Endometrial microvascular endothelial cells (primary cell): ENCODE measurements around the gene ISL1. TPM values are rescaled to one million over a fixed set of nuclear protein-coding genes. Genes with fewer than 3 reads are reported as not detected.

Experiments
- in situ Hi-C: cut with HindIII; loops from 2 replicates; pipeline ENCODE4 v1.10.0; 2017; ENCODE audit warnings: low sequenced_read_pairs, low pct_unique_long_range_greater_than_20kb; ENCODE audit errors: inconsistent ontology term
- total RNA-seq: library from RNA; depleted of rRNA; stranded (reverse); fragments of >200 nt; gene quantifications from one replicate; pipeline ENCODE4 v1.2.3, GENCODE V29; 2015; ENCODE audit errors: inconsistent ontology term

The ISL1 gene
- total RNA-seq, 1 donor from 2014 or later, result 2.9 TPM

DNA sequence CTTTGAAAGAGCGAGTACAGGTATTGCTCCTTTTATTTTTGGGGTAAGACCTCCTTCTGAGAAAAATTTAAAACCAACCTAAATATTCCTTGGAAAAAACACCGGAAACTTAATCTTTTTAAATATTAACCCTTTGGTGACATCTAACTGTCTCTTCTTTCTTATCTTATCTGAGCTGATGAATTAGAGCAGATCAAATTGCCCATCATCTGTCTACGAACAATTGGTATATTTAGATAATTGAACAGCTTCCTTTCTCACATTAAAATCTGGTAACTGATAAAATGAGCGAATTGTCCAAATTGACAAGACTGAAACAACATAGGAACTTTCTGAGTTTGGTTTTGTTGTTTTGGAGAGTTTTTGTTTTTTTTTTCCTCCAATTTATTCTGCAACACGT is 2.0 kb downstream of the ISL1 start:
- in situ Hi-C loops, result no loop called here

DNA sequence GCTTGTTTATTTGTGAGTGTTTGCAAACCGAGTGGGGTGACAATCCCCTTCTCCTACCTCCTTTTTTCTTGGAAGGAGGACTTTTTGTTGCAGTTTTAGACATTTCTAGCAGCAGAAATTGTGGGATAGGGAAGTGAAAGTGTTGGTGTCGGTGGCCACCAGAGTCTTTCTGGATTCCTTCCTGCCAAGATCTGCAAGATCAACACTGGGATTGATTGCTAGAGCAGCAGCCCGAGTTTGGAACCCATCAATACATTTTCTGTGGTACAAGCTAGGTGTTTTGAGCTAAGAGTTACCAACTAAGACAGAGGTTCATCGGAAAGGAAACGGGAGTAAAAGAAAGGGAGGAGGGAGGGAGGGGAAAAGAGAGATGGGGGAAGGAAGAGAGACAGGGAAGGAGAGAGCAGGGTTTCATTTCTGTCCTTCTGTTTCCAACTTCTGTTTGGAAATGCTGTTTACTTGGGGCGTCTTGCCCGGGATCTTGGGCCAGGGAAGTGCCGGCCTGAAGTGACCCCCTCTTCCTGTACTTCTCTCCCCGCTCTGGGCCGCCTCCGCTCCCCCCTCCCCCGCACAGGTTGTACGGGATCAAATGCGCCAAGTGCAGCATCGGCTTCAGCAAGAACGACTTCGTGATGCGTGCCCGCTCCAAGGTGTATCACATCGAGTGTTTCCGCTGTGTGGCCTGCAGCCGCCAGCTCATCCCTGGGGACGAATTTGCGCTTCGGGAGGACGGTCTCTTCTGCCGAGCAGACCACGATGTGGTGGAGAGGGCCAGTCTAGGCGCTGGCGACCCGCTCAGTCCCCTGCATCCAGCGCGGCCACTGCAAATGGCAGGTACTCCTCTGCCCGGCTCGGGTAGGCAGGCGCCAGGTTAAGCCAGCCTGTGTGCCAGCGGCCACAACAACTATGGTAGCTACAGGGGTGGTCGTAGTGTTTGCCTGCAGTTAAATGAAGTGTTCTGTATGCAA is 4.0 kb downstream of the ISL1 start:
- in situ Hi-C loops, result no loop called here

DNA sequence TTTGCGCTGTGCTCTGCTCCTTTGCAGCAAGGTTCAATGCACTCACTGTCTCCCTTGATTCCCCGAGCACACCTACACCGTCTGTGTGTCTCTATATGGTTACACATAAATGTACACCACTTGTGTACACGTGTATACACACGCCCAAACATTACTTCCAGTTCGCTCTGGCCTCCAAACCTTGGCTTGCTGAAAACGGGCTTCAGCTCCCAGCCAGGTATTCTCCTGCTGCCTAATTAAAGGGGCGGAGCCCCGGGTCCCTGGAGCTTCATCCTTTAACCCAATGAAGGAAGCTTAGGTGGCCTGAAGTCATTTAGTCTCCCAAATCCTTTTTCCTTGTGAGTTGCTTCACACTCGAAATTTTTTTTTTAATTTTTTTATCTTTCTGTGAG is 4.6 kb downstream of the ISL1 start:
- in situ Hi-C loops, result no loop called here

DNA sequence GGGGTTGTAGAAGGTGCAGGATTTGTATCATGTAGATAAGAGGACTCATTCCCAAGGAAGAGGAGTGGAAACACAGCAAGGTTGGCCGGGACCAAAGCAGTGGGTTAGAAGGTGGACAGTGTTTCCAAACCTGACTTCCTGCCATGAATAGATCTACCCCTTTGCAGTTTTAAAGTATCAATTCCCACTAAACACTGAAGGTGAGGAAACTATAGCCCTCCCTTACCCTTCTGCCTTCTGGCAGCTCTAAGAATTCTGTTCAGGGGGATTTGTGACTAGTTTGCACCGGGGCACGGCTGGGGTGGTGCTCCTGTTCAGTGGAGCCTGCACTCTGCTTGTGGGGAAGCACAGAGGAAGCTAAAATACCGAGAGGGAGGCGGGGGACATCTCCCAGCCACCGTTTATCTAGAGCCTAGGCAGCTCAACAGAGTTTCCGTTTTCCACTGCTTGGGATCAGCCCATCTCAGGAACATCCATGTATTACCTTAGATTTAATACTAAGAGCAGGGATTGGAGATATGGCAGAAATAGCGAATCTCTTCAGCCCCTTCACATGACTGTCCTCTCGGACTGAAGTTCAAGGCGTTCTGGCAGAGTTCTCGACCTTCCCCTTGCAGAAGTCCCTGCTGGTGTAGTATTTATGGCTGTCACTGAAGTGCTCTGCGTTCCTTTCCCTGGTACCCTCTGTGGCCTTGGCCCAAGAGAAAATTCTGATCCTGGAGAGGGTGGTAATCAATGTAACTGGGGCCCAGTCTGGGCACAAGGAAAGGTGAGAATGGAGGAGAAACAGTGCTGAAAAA is 5.4 kb downstream of the ISL1 start:
- in situ Hi-C loops, result no loop called here

DNA sequence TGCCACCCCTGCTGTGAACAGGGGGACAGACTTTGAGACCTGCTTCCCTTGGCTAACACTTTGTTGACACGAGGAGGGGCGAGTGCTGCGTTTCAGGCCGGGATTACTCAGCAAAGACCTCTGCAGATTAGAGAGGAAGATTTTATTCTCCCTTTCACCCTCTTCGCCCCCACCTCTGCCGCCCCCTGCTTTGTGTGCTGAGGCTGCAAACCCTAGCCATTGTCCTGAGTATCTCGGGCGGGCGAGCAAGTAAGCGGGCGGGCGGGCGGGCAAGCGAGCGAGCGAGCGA is 6.0 kb downstream of the ISL1 start:
- in situ Hi-C loops, result no loop called here

DNA sequence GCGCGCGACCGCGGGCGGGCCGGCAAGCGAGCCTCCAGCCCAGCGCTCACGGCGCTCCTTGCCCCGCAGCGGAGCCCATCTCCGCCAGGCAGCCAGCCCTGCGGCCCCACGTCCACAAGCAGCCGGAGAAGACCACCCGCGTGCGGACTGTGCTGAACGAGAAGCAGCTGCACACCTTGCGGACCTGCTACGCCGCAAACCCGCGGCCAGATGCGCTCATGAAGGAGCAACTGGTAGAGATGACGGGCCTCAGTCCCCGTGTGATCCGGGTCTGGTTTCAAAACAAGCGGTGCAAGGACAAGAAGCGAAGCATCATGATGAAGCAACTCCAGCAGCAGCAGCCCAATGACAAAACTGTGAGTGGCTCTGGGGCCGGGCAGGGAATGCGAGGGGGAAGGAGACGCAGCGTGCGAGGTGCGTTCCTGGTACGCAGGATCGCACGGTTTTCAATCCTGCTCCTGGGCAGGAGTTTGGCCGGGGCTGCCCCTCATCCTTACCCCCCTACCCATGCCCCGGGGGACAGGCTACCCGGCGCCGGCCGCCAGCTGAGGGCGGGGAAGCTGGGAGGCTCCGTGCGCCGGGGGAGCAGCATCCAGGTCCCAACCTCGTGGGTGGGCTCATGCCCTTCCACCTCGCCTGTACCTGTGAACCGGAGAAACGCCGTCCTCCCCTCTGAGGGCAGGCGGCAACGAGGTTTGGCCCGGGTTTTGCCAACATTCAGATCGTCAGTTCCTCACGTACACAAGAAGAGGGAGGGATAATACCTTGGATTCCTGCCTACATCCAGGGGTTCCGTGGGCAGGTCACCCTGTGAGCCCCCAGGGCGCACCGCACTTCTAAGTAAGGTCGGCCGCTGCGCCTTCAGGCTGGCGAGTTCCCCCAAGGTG is 6.6 kb downstream of the ISL1 start:
- in situ Hi-C loops, result no loop called here

DNA sequence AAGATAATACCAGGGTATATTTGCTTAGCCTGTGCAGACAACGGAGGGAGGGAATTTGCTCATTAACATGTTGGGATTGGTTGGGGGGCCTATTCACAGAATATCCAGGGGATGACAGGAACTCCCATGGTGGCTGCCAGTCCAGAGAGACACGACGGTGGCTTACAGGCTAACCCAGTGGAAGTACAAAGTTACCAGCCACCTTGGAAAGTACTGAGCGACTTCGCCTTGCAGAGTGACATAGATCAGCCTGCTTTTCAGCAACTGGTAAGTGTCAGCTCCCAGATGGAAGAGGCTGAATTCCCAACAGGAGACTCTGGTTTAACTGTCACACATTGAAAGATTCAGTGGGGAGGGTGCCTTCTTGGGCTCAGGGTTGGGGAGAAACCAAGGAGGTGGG is 7.9 kb downstream of the ISL1 start:
- in situ Hi-C loops, result no loop called here

DNA sequence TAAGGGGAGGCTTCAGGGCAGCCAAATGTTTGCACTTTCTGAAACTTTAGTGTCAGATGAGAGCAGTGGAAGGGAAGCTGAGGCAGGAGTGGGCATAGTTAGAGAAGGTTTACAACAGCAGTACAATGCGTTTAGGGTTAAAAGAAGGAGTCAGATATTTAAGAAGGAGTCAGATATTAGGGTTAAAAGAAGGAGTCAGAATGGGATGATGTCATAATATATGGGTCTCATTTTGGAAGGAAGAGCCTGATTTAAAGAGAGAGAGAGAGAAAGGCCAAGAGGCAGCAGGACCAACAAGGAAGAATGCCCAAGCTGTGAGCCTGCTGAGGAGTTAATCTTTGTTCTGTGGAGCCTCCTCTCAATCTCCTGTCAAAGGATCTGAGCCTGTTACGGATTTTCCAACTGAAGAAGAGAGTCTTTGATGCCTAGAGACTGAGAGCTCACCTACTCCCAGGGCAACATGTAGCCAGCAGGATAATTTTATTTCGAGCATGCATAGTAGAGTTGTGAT is 9.5 kb downstream of the ISL1 start:
- in situ Hi-C loops, result no loop called here

DNA sequence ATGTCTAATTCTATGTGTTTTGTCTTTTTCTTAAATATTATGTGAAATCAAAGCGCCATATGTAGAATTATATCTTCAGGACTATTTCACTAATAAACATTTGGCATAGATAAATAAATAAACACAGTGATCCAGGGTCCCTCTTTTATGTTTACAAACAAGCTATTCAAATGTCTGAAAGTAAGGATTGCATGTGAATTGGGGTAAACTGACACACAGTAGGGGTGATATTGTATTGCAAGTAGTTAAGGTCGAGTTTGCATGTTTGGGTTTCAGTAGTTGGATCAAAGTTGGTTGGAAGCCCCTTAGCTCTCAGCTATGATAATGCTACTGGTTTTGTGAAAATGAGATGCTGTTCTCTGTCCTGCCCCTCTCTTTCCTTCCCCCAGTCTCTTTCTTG is 11.4 kb downstream of the ISL1 start:
- in situ Hi-C loops, result no loop called here

DNA sequence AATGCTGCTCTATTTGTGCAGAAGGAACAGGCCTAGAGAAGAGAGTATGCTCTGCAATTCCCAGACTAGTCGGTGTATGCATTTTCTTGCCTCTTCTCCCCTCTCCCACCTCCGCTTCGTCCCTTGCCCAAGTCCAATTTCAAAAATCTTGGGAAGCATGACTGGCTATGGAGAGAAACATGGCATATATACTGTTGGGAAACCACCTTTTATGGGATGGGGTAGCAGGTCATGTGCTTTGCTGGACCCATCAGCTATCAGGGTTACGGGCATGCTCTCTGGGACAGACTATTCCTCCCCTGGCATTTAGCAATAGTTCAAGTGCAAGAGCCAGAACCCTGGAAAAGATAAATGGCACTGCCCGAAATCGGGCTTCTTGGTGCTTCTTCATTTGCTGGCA is 12.0 kb downstream of the ISL1 start:
- in situ Hi-C loops, result no loop called here

DNA sequence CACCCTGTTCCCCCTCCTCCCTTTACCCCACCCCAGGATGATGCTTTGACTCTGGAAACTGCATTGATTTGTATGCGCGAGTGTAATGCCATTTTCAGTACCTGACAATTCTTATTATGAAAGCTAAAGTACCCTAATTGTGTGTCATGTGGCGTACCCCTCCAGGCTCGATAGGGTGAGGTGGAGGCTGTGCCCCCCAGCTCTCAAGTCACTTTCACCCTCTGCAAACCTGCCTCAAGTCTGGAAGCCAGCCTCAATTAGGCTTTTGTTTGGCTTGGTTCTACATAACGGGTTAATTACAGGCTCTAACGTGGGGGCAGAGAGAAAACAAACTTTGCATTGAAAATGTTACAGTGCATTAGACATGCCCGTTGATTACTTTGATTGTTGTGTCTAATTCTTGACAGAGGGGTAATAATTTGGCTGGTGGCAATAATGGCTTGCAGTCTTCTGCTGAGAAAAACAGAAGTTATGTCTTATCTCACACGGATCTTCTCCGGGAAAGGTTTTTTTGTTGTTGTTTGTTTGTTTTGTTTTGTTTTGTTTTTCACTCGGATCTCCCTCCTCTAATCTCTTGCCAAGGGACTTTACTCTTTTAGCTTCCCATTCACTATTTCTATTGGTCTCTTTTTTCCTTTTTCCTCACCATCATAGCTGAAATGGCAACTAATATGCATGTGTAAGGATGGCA is 12.6 kb downstream of the ISL1 start:
- in situ Hi-C loops, result no loop called here

DNA sequence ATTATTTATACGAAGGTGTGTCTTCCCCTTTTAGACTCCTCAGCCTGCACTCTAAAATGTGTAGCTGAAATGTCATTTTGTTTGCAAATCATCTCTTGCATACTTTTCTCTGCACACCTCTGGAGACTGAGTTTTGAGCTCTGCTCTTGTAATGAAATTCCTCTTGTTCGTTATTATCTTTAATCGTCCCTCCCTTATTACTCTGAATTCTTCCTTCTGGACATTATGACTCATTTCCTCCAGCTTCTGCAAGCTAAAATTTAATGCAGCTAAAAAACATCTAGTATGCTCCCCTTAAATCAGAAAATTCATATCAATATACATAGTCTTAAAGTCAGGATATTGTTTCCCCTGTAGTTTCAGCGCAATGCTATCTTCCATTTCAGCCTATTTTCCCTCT is 13.5 kb downstream of the ISL1 start:
- in situ Hi-C loops, result no loop called here

DNA sequence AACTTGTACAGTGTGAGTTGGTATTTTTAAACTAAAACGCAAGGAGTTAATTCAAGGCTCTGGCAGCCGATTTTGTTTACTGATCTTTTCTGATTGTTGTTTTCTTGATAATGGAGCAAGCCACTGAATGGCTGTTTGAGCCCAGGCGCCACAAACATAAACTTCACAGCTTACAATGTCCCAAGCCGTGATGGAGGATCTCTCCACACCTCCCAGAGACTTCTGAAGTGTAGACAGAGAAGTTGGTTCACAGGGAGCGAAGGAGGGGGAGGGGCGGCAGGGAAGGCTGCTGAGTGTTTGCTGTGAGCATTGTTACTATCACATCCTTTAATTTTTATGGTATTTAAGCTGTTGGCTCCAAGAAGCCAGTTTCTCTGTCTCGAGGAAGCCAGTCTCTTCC is 14.7 kb downstream of the ISL1 start:
- in situ Hi-C loops, result no loop called here

DNA sequence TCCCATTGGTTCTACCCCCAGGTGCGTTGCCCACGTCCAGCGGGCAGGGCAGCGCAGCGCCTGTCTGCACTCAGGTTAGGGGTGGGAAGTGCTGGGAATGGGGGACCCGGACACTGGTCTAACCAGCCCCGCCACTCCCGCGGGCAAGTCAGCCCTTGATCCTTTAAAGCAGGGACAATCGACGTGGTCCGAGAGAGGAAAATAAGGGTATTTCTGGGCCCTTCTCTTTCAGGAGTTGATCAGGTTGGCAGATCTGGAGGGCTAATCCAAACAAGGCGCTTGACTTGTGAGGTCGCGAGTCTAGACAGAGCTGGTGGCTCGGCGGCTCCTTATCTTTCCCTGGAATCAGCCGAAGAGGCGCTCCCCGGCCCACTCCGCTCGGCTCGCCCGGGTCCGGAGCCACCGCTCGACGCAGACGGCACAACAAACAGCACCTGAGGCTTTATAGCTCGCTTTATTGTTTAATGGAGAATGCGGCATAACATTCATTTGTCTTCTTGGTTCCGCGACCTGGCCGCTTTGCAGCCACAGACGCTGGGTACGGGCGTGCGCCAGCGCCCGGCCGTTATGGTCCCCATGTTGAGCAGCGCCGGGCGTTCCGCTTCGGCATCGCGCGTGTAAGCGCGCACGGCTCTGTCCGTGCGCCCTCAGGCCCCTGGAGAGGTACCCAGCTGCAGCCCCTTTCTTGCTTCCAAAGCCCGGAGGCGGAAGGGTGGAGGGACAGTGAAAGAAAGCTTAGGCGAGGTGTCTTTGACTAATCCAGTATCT is 15.8 kb downstream of the ISL1 start:
- in situ Hi-C loops, result no loop called here

DNA sequence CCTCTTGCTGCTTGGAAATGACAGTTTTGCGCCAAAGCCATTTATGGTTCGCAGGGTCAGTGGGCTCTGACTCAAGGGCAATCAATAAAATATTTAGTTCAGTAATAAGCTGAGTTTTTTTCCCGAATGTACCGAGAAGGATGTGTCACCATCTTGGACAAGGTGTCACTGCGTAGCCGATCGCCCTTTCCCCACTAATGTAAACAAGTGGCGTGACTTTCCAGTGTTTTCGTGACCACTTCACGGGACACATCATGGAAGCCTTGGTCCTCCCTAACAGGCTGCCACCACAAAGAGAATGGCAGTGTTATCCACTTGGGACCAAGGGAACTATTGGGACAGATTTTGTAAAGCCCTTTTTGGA is 16.4 kb downstream of the ISL1 start:
- in situ Hi-C loops, result no loop called here

DNA sequence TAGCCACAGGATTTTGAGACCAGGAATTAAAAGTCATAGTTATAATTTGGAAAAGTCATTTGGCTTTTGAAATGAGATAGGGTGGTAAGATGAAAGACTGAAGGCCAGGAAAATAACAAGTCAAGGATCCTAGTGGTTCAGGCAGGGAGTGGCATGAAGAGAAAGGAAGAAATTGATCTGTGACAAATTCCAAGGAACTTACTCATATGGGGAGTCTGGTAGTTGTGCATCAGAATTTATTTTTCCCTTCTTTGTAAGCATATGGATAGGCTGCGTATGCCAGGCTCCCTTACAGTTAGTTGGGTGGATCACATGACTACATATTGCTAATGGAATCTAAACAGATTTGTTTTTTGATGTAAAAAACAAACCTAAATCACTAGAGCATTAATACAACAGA is 21.0 kb downstream of the ISL1 start:
- in situ Hi-C loops, result no loop called here

DNA sequence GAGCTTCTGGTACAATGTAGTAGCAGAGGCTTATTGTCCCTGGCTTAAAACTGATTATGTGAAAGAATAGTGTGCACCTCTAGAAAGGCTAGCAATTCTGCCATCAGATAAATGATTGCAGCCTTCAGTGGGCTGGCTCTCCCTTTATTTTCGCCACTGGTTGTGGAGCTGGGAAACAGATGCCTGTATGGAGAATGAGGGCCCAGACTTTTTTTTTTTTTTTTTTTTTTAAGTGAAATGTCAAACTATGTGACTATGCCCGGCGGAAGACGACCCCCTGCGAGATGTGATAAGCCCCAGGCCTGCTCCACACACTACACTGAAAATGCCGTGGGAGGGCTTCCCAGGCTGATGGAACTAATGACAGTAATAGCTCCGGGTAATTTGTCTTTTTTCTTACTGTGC is 28.7 kb downstream of the ISL1 start:
- in situ Hi-C loops, result no loop called here

DNA sequence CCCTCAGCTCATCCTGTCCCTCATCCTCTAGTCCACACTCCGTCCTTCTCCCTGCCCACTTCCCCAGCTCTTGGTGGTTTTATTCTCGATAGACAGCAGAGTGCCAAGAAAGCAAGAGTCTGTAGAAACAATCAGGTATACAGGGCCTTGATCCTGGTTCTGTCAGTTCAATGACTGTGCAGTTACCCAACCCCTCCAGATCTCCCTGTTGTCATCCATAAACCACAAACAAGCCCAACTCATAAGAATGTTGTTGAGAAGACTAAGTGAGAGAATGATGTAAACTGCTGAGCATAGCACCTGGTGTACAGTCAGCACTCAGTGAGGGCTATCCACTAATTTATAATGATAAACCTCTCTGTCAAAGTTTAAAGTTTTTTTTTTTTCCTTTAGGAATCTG is 31.3 kb downstream of the ISL1 start:
- in situ Hi-C loops, result no loop called here
